HCT116 (cell line): ENCODE data around the gene TRIM24.

Experiments
- ATF3 ChIP-seq: IDR thresholded peaks from 2 replicates; pipeline ENCODE4 v1.6.1; 2012
- CEBPB ChIP-seq: IDR thresholded peaks from 2 replicates; pipeline ENCODE4 v1.6.1; 2012; ENCODE audit warnings: low read depth
- CTCF ChIP-seq, 3 experiments: fragments of 200-600 bp in 1 of 3; sonication (generic) in 1 of 3; IDR thresholded peaks in 2 of 3; conservative IDR thresholded peaks in 1 of 3; 2 replicates each; pipeline ENCODE4 v1.5.1; 2012 to 2017; ENCODE audit warnings: low read depth in 2 of 3, low read length in 2 of 3, antibody characterized with exemption in 1 of 3, borderline replicate concordance in 1 of 3, control low read depth in 1 of 3, mild to moderate bottlenecking in 1 of 3, mixed read lengths in 1 of 3, mixed run types in 1 of 3, moderate library complexity in 1 of 3; ENCODE audit not compliant: insufficient read depth in 1 of 3
- EGR1 ChIP-seq: IDR thresholded peaks from 2 replicates; pipeline ENCODE4 v1.6.1; 2012; ENCODE audit warnings: low read depth
- EZH2 ChIP-seq: fragments of 200-600 bp; sonication (generic); IDR thresholded peaks from 2 replicates; pipeline ENCODE4 v1.6.1; 2017; ENCODE audit warnings: antibody characterized with exemption, mixed run types
- JUND ChIP-seq: IDR thresholded peaks from 2 replicates; pipeline ENCODE4 v1.6.1; 2012
- MAX ChIP-seq: IDR thresholded peaks from 2 replicates; pipeline ENCODE4 v1.6.1; 2012
- POLR2A ChIP-seq: IDR thresholded peaks from 2 replicates; pipeline ENCODE4 v1.7.0; 2011; ENCODE audit warnings: borderline replicate concordance; ENCODE audit not compliant: insufficient read depth, insufficient read length; ENCODE audit errors: extremely low read depth
- POLR2AphosphoS5 ChIP-seq: IDR thresholded peaks from 2 replicates; pipeline ENCODE4 v1.6.1; 2011; ENCODE audit warnings: mild to moderate bottlenecking, low read depth, low read length, moderate library complexity
- REST ChIP-seq: IDR thresholded peaks from 2 replicates; pipeline ENCODE4 v1.6.1; 2012; ENCODE audit warnings: low read depth
- SRF ChIP-seq: IDR thresholded peaks from 2 replicates; pipeline ENCODE4 v1.6.1; 2012; ENCODE audit warnings: low read depth
- YY1 ChIP-seq: IDR thresholded peaks from 2 replicates; pipeline ENCODE4 v1.6.1; 2011; ENCODE audit warnings: low read length, low read depth, moderate library complexity, mild to moderate bottlenecking; ENCODE audit not compliant: insufficient replicate concordance; ENCODE audit errors: extremely low read depth

GRCh38 chr7:138492423-138492822, 32.4 kb downstream of the TRIM24 start:
- TF ChIP-seq REST (no peak), SRF (no peak), POLR2AphosphoS5 (no peak), JUND (no peak), EZH2 (no peak), POLR2A (no peak), CTCF (IDR thresholded peaks at IDR 0.05 in 2 of 3, conservative IDR thresholded peaks at IDR 0.05 in 1 of 3; ENCODE audit: borderline replicate concordance in 1 of 3, insufficient read depth in 1 of 3, low read depth in 2 of 3, low read length in 2 of 3) (no peak), MAX (no peak), YY1 (no peak), CEBPB (no peak), ATF3 (no peak), EGR1 (no peak)
